Endometrial microvascular endothelial cells (primary cell): Measurements from ENCODE around the gene DNAH11. TPM values are rescaled to one million over a fixed set of nuclear protein-coding genes. Genes with fewer than 3 reads are reported as not detected.

Source experiments
- in situ Hi-C: cut with HindIII; loops from 2 replicates; pipeline ENCODE4 v1.10.0; 2017; ENCODE audit warnings: low sequenced_read_pairs, low pct_unique_long_range_greater_than_20kb; ENCODE audit errors: inconsistent ontology term
- total RNA-seq: library from RNA; depleted of rRNA; stranded (reverse); fragments of >200 nt; gene quantifications from one replicate; pipeline ENCODE4 v1.2.3, GENCODE V29; 2015; ENCODE audit errors: inconsistent ontology term

The DNAH11 gene
- total RNA-seq, 1 donor from 2014 or later: 3.5 TPM

DNA sequence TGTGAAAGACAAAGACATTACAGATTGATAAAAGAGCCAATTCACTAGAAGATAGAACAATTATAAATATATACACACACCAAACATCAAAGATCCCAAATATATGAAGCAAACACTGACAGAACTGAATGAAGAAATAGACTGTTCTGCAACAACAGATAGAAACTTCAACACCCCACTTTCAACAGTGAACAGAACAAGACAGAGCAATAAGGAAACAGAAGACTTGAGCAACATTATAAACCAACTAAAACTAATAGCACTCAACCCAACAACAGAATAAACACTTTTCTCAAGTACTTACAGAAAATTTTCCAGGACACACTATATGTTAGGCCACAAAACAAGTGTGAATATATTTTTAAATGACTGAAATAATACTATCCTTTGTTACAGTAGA, 392.0 kb downstream of the DNAH11 start:
- in situ Hi-C loops: no loop called here

DNA sequence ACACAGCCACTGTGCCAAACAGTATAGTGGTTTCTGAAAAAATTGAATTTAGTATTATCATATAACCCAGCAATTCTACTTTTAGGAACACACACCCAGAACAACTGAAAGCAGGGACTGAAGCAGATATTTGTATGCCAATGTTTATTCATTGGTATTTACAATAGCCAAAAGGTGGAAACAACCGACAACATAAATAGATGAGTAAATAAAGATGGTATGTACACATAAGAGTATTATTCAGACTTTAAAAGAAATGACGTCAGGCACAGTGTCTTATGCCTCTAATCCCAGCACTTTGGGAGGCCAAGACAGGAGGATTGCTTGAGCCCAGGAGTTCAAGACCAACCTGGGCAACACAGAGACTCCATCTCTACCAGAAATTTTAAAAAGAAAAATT, 395.6 kb downstream of the DNAH11 start:
- in situ Hi-C loops: no loop called here

DNA sequence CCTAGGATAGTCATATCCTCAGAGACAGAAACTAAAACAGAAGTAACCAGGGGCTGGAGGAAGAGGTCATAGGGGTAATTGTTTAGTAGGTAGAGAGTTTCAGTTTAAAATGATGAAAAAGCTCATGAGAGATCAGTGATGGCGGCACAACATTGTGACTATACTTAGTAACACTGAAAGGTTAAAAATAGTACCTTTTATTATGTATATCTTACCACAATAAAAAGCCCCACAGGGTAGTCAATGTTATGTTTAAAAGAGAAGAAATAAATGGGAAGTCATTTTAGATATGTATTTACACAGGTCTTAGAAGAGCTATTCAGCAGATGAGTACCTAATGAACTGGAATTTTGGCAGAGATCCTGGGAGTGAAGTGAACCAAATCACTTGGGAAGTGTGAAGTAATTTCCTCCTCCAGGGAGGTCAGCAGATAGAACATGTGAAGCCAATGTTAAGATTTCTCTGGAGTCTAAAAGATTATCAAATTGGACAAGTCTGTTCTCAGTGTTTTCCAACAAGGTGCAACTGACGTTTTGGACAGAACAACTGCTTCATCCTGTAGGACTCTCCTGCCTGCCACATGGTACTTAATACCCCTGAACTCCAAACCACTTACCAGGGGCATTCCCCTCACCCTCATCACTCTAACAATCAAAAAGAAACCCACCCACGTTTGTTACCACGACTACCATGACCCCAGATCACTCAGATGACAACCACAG, 396.5 kb downstream of the DNAH11 start:
- in situ Hi-C loops: no loop called here

DNA sequence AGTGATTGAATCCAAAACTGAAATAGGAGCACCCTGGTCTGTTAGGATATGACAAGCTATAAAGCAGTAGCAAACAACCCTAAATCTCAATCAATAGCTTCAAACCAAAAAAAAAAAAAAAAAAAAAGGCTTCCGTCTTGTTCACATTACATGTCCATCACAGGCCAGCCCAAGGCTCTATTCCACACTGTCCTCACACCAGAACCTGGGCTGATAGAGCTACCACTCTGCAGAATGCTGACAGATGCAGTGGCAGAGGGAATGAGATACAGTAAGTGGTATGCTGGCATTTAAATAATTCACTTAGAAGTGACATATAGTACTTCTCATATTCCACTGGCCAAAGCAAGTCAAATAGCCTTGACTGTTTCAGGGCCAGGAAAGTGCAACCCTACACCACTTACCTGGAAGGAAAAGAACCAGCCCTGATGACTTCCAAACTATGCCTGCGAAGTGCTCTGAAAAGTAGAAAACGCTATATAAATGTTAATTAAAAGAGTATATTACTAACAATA, 397.1 kb downstream of the DNAH11 start:
- in situ Hi-C loops: no loop called here

DNA sequence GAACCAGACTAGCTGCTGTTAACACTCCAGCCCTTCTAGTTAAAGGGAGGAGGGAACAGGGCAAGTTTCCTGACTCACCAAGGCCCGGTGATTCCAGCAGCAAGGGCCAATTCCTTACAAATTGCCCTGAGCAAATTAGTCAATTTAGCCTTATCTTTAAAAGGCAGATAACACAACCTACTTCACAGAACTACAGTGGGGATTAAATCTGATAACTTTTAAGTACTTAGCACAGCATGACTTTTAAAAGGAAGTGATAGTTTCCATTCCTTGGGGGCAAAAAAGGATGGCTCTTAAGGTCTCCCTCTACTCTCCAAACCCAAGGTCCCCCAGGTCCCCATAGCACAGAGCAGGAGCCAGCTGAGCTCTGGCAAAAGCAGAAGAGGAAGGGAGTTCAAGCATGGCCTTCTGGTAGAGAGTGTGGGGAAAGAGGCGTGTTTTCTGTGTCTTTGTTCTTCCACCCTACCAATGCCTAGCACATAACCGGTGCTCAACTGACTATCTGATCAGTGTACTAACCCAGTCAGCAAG, 398.8 kb downstream of the DNAH11 start:
- in situ Hi-C loops: no loop called here

- in situ Hi-C loops: no loop called here
Observed at GRCh38 chr7:21942955-21943354, 400.1 kb downstream of the DNAH11 start.

DNA sequence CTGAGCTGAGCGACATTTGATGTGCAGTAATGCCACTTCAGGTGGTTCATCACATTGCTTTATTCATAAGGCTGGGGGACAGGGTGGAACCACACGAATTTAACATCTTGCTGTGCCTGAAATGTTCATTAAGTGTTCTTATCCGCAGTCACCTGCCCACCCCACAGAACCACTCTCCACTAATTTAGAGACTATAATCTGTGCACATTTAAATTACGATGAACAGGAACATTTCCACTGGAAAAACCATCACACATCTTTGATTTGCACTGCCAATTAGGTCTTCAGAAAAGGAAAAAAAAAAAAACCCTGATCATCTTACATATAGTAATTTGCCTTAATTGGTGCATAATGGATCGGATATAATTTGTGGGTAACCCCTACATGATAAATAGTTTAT, 400.6 kb downstream of the DNAH11 start:
- in situ Hi-C loops: no loop called here

- in situ Hi-C loops: no loop called here
Observed at GRCh38 chr7:21944616-21945453, 402.0 kb downstream of the DNAH11 start.

DNA sequence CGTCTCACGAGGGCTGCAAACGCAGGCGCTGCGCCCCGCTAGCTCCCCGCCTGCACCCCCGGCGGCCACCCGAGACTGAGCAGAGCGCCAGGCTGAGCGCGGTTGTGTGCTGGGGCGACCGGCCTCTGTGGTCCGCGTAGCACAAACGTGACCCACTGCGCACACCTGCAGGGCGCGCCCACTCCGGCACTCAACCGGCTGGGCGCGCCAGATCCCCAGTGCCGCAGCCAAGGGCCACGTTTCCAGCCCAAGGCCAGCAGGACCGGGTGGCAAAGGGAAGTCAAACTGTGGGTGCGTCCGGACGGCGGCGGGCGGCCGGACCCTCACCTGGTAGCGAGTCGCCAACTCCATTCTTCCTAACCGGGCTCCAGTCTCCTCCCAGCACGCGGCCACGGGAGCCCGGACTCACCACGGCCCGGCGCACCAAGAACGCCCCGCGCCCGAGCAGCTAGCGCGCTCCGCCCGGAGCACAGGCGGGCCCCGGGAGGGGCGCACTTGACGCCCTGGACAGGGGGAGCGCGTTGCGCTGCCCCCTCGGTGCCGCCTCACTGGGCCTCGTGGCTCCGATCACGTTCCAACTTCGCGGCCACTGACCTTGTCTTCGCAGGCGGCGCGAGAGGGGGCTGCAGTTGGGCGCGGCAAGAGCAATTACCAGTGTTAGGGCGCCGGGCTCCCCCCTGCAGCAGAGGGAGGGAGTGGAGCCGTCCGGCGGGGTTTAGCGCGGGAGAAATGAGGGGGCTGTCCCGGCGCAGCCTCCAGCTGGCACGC, 402.8 kb downstream of the DNAH11 start, which contains the start of gene CDCA7L:
CDCA7L (minus strand) TSS at position 446 of the 768 bp plus-strand sequence; CDS start at position 351, 95 bp downstream.
- in situ Hi-C loops: no loop called here

- in situ Hi-C loops: no loop called here
Observed at GRCh38 chr7:21946222-21946709, 403.4 kb downstream of the DNAH11 start.

GRCh38 chr7:21947056-21947455, 404.2 kb downstream of the DNAH11 start:
- in situ Hi-C loops: no loop called here

DNA sequence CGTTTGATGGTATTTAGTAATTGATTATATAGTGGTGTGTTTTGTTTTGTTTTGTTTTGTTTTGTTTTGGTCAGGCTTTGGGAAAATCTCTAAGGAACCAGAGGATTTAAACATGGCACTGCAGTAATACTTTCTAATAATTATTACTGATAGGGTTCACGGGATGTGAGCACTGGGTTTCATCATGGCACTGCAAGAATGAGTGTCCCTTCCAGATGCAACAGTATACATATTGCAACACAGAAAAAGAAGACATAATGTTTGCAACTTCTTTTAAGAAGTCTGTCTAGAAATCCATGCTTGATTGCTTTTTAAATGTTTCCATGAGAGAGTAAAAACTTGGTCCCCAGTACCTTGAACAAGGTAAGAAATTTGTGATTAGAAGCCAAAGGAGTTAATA, 405.1 kb downstream of the DNAH11 start:
- in situ Hi-C loops: no loop called here

GRCh38 chr7:21948364-21948763, 405.5 kb downstream of the DNAH11 start:
- in situ Hi-C loops: no loop called here

DNA sequence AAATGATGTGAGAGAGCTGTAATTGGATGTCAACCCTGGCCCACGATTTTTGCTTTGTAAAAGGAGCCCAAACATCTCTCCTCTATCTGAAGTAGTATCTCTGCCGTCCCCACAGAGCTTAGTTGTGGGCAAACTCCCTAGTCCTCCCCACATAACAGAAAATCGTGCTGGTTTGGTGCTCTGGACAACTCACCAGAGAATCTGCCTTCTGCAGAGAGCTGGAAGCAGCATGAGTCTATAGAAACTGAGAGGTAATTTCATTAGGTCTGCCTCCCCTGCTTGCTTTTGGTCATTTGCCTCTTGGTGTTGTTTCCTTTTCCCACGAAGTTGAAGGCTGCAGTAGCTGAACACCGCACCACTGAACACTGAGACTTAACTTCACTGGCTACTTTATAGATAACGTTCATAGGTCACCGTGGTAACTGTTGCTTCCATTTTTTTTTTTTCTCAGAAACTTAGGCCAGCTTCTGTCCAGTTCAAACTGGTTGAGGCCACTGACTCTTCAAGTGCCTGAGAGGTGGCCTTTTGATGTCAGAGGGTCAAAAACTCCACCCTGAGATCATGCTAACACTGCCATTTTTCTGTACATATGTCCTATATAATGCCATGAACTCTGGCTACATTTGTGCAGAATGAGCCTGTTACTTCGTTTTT, 406.2 kb downstream of the DNAH11 start:
- in situ Hi-C loops: no loop called here

Other genes with a start within 250 kb of the DNAH11 start
- 5.1 TPM for gene SP4, start 115.0 kb upstream of the DNAH11 start, total RNA-seq